ENCODE measurements around the gene PPP2R5A. TPM values are rescaled to one million over a fixed set of nuclear protein-coding genes. Genes with fewer than 3 reads are reported as not detected.

PPP2R5A gene
- polyA plus RNA-seq, 1 of the 3 experiments (the other 2 are of a cell fraction) = 5.4 TPM

GRCh38 chr1:212284332-212284743 lies 872 bp upstream of the PPP2R5A start:
- peak overlapping the region; percentile 91 to 96 for H3K4me3 ChIP-seq (ENCODE audit: low read depth in 2 of 2, low read length in 1 of 2)
- no peaks in the 10 kb centered on the region for H3K9me2 ChIP-seq
- H3K79me2 ChIP-seq (ENCODE audit: insufficient read depth) = peaks cover 19% of the 10 kb centered on the region
- peak overlapping the region; percentile 71; the same call in 1 of the 2 replicates for H3K9ac ChIP-seq
- DNase-seq = no peak
- peaks cover 18% of the 10 kb centered on the region for H3F3A ChIP-seq (replicated peaks; ENCODE audit: insufficient read depth)
- no peaks in the 10 kb centered on the region for H3K36me3 ChIP-seq (replicated peaks in 1 of 2; ENCODE audit: control insufficient read depth in 1 of 2, insufficient read depth in 2 of 2, low read length in 1 of 2)
- H3K27ac ChIP-seq (ENCODE audit: low read depth in 2 of 2, low read length in 1 of 2) = peak overlapping the region; percentile 43 to 64; a peak in 2 of 4 replicates
- TF ChIP-seq ELF1 (IDR thresholded peaks at IDR 0.05) (no peak), PBX3 (IDR thresholded peaks at IDR 0.05) (no peak), EZH2phosphoT487 (IDR thresholded peaks at IDR 0.05; ENCODE audit: borderline replicate concordance, low read depth) (no peak), SIN3A (IDR thresholded peaks at IDR 0.05; ENCODE audit: borderline replicate concordance, low read depth, low read length) (no peak), IRF3 (IDR thresholded peaks at IDR 0.05; ENCODE audit: low read depth, low read length) (no peak), FOSL2 (IDR thresholded peaks at IDR 0.05; ENCODE audit: borderline replicate concordance, low read depth) (no peak), SMC3 (IDR thresholded peaks at IDR 0.05; ENCODE audit: low read depth, low read length) (no peak), MXI1 (IDR thresholded peaks at IDR 0.05; ENCODE audit: low read depth, low read length) (no peak), USF1 (IDR thresholded peaks at IDR 0.05; ENCODE audit: borderline replicate concordance, low read depth) (no peak), REST (IDR thresholded peaks at IDR 0.05; ENCODE audit: low read depth, low read length) (no peak), TCF12 (IDR thresholded peaks at IDR 0.05) (no peak)
- H3K4me2 ChIP-seq = peak overlapping the region; percentile 91
- peaks cover 12% of the 10 kb centered on the region in 2 experiments; a peak in 3 of 4 replicates for H3K4me1 ChIP-seq (ENCODE audit: control insufficient read depth in 1 of 2, insufficient read depth in 2 of 2, low read depth in 1 of 2, low read length in 1 of 2)
- no peaks in the 10 kb centered on the region for H3K27me3 ChIP-seq (ENCODE audit: insufficient read depth)
- CTCF ChIA-PET = interaction anchor here (0.7 to 1.1 kb wide), 7 partner anchors 9 to 220 kb away, joined by 3 to 6 read pairs (median 3); no protein-coding TSS in a partner anchor
- H2AFZ ChIP-seq (ENCODE audit: low read depth) = peak overlapping the region; percentile 98
- WGBS (ENCODE audit: low lambda C conversion rate) = 19% methylated on average over 14 of the region's 14 CpGs
- POLR2A ChIA-PET = no interaction called here
- no peaks in the 10 kb centered on the region for H3K9me3 ChIP-seq
- H4K20me1 ChIP-seq (ENCODE audit: insufficient read depth) = no peaks in the 10 kb centered on the region; the same call in 1 of the 2 replicates
